Motor neuron (in vitro differentiated cells): ENCODE results near the gene COPE. TPM values are rescaled to one million over a fixed set of nuclear protein-coding genes. Genes with fewer than 3 reads are reported as not detected.

Source experiments
- ATAC-seq, 8 experiments: fragments of 200-7000 bp; cut with Tn5 transposase; replicated peaks in 6 of 8; 2 replicates each; pipeline ENCODE4 v1.8.0; 2021; ENCODE audit warnings: mild to moderate bottlenecking in 8 of 8, moderate library complexity in 8 of 8
- H3K27ac ChIP-seq, 2 donors: fragments of 250-450 bp; sonication (Bioruptor Pico); 2 replicates each; pipeline ENCODE4 v1.9.0; 2021; ENCODE audit warnings: antibody characterized with exemption in 2 of 2, mild to moderate bottlenecking in 2 of 2, moderate library complexity in 1 of 2
- H3K4me1 ChIP-seq, 2 donors: fragments of 250-450 bp; sonication (Bioruptor Pico); replicated peaks in 1 of 2; 2 replicates each; pipeline ENCODE4 v1.6.1; 2021; ENCODE audit warnings: antibody characterized with exemption in 2 of 2, mild to moderate bottlenecking in 2 of 2, moderate library complexity in 1 of 2
- H3K4me3 ChIP-seq, 5 donors: fragments of 250-450 bp; sonication (Bioruptor Pico); 2 replicates each; pipeline ENCODE4 v1.9.0; 2021; ENCODE audit warnings: antibody characterized with exemption in 5 of 5, mild to moderate bottlenecking in 5 of 5, moderate library complexity in 4 of 5
- whole genome bisulfite sequencing, 10 experiments: fragments of 450-650 bp; shearing (Covaris generic); methylation state at CpG; one replicate each; pipeline ENCODE4 v1.0.0; 2022; 5-methylcytosine and 5-hydroxymethylcytosine counted together
- in situ Hi-C, 9 experiments: fragments of 400-800 bp; cut with MboI; loops; one replicate each; pipeline ENCODE4 v1.15.0; 2021; ENCODE audit warnings: low sequenced_read_pairs in 9 of 9, low pct_unique_long_range_greater_than_20kb in 2 of 9; ENCODE audit not compliant: unreplicated experiment in 9 of 9
- total RNA-seq, 8 experiments: library from RNA; unstranded; fragments of 300-600 nt; gene quantifications; 2 replicates each; pipeline versions ENCODE4 v1.2.3 to v1.2.4, GENCODE V29; 2022

Gene COPE
- total RNA-seq, 8 experiments from 2014 or later = 151 to 208 (median 173) TPM

DNA sequence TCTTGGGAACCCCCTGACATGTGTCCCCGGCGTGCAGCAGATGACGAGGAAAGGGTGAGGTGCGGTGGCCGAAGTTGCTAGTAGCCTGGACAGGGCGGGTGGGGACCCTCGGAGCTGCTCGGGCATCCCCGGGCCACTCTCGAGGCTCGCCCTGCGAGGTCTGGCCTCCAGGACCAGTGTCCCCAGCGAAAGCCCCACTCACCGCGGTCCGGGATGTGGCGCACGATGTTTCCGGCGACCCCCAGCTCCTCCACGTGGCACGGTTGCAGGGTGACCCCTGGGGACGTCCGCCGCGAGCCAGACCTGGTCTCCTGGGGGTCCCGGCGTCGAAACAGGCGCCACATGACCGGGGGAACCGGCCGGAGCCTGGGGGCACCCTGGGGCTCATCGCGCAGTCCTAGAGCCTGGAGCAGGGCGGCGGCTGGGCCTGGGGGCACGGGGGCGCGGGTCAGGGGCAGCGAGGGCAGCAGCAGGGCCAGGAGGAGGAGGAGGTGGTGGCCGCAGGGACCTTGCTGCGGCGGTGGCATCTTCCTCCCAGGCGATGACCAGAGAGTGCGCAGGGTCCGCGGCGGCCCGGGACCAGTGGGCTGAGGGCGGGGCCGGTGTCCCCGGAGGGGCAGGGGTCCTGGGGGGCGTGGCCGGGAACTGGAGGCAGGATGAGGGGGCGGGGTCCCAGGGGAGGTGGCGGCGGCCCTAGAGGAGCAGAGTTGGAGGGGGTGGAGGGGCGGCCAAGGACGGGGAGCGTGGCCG is 49.2 kb downstream of the COPE start:
- WGBS, 10 experiments = no CpG with 5 or more reads among the region's 62 CpGs
- Histone ChIP-seq H3K4me1 (no peaks in the 10 kb centered on the region), H3K27ac (no peak overlapping the region), H3K4me3 (no peak overlapping the region)
- ATAC-seq = peak in 2 of 8 experiments; percentile 1 to 3
- in situ Hi-C loops = loop anchor here in 4 of 9 experiments (25.0 kb wide), 2 partner anchors 283 to 408 kb away; partner anchors contain the start of gene REX1BD (in 2 of the 4)

DNA sequence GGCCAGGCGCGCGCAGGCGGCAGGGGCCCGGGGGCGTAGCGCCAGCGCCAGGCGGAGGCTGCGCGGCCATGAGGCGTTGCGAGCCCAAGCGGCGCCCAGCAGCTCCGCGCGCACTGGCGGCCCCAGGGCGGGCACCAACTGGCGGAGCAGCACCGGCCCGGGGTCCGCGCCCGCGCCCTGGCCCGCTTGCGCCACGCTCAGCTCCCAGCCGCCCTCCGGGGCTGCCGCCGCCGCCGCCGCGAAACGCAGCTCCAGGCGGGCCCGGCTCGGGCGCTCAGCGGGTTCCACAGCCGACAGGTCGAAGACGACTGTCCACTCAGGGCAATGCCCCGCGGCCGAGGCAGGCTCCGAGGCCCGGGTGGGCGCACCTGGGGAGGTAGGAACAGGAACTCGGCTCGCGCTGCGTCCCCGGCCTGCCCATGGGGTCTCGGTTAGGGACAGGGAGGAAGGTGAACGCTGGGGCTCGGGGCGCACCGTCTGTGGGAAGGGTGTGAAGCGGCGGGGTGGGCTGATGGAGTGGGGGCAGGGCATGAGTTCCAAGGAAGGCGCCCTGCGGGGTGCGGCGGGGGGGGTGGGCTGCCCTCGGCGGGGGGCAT is 50.1 kb downstream of the COPE start:
- Histone ChIP-seq H3K4me1 (no peaks in the 10 kb centered on the region), H3K27ac (no peak overlapping the region), H3K4me3 (no peak overlapping the region)
- 57 to 100% (median 95%) methylated on average over 5 to 11 of the region's 71 CpGs; no CpG with 5 or more reads in 7 of the 10 experiments for WGBS, 10 experiments
- no peak for ATAC-seq
- in situ Hi-C loops = loop anchor here in 4 of 9 experiments (25.0 kb wide), 2 partner anchors 282 to 407 kb away; partner anchors contain the start of gene REX1BD (in 2 of the 4)

DNA sequence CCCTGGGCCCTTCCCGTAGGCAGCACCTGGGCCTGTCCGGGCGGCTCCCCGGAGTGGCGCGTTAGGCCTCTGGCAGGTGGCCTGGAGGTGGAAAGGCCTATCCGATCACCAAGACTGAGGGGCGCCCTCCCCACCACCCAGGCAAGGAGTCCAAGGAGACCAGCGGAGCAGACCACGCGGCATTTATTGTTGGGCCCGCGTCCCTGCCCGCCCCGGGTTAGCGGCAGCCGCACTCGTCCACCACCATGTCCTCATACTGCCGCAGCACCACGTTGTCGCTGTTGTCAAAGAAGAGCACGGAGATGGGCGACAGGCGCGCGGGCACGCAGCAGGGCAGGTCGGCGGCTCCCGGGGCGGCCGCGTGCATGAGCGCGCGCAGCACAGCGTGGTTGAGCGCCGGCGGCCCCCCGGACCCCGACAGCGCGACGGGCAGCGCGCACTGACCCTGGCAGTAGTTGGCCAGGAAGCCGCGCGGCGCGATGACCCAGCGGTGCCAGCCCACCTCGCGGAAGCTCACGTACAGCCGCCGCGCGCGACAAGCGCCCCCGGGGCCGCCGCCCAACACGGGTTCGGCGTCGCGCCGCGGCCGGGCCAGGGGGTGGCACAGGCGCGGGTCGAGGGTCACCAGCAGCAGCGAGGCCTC is 50.7 kb downstream of the COPE start:
- in situ Hi-C loops = loop anchor here in 4 of 9 experiments (25.0 kb wide), 2 partner anchors 281 to 406 kb away; partner anchors contain the start of gene REX1BD (in 2 of the 4)
- H3K4me3 ChIP-seq = no peak overlapping the region
- ATAC-seq = no peak
- H3K4me1 ChIP-seq = no peaks in the 10 kb centered on the region
- 64 to 98% (median 89%) methylated on average over 3 to 25 of the region's 77 CpGs; no CpG with 5 or more reads in 4 of the 10 experiments for WGBS, 10 experiments
- no peak overlapping the region for H3K27ac ChIP-seq

DNA sequence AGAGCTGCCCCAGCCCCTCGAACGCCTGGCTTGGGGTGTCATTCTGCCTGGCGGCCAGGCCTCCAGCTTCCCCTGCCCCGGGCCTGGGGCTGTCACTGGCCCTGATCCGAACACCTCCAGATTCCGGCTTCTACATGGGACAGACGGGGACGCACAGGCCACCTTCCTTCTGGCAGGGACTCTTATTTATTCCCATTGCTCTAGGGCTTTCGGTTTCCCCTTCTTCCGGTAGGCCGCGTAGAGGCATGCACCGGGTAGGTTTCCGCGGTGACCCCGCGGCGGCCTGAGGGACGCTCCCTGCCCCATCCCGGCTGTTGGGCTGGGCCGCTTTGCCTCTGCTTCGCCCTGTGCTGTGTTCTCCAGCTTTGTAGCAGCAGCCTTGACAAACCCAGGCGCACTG is 51.4 kb downstream of the COPE start:
- ATAC-seq = peak in 1 of 8 experiments; percentile 26
- WGBS, 10 experiments = 80 to 100% (median 96%) methylated on average over 1 to 12 of the region's 23 CpGs; no CpG with 5 or more reads in 3 of the 10 experiments
- Histone ChIP-seq H3K27ac (no peak overlapping the region), H3K4me3 (no peak overlapping the region), H3K4me1 (no peaks in the 10 kb centered on the region)
- in situ Hi-C loops = loop anchor here in 4 of 9 experiments (25.0 kb wide), 2 partner anchors 280 to 405 kb away; partner anchors contain the start of gene REX1BD (in 2 of the 4)

DNA sequence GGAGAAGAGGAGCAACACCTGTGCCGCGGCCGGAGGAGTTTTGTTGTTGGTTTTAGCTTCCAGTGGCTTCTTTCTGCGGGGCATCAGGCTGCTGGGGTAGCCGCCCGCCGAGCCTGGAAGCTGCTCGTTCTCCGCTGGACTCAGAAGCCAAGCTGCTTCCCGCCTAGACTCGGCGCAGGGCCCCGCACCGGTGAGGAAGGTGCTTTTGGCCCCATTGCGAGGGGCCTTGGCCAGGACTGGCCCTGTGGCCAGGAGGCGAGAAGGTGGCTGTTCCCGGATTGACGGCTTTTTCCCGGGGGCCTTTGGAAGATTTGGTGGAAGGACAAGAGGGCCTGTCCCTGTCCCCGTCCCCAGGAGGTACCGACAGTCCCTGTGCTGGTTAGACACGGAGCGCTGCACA is 52.0 kb downstream of the COPE start:
- in situ Hi-C loops = loop anchor here in 4 of 9 experiments (25.0 kb wide), 2 partner anchors 280 to 405 kb away; partner anchors contain the start of gene REX1BD (in 2 of the 4)
- no peak for ATAC-seq
- Histone ChIP-seq H3K4me3 (no peak overlapping the region), H3K4me1 (no peaks in the 10 kb centered on the region), H3K27ac (no peak overlapping the region)
- WGBS, 10 experiments = 81 to 95% (median 88%) methylated on average over 2 to 8 of the region's 23 CpGs; no CpG with 5 or more reads in 5 of the 10 experiments

DNA sequence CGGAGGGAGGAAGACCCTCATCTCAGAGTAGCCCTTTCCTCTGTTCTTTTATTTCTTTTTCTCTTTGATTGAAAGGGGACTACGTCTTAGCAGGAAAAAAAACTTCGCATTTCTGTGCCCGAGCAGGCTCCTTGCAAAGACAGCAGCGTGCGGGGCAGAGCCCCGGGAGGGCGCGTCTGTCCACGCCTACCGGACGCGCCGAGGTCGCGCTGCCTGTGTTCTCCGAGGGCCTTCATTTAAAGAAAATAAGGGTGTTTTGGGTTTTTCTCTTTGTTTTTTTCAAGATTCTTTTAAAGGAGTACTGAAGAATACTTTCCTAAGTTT is 52.4 kb downstream of the COPE start:
- 13 to 85% (median 67%) methylated on average over 3 to 17 of the region's 17 CpGs; no CpG with 5 or more reads in 3 of the 10 experiments for WGBS, 10 experiments
- Histone ChIP-seq H3K4me3 (no peak overlapping the region), H3K27ac (no peak overlapping the region), H3K4me1 (no peaks in the 10 kb centered on the region)
- ATAC-seq = peak in 3 of 8 experiments; percentile 15 to 20 (median 17)
- in situ Hi-C loops = loop anchor here in 4 of 9 experiments (25.0 kb wide), 2 partner anchors 279 to 404 kb away; partner anchors contain the start of gene REX1BD (in 2 of the 4)

DNA sequence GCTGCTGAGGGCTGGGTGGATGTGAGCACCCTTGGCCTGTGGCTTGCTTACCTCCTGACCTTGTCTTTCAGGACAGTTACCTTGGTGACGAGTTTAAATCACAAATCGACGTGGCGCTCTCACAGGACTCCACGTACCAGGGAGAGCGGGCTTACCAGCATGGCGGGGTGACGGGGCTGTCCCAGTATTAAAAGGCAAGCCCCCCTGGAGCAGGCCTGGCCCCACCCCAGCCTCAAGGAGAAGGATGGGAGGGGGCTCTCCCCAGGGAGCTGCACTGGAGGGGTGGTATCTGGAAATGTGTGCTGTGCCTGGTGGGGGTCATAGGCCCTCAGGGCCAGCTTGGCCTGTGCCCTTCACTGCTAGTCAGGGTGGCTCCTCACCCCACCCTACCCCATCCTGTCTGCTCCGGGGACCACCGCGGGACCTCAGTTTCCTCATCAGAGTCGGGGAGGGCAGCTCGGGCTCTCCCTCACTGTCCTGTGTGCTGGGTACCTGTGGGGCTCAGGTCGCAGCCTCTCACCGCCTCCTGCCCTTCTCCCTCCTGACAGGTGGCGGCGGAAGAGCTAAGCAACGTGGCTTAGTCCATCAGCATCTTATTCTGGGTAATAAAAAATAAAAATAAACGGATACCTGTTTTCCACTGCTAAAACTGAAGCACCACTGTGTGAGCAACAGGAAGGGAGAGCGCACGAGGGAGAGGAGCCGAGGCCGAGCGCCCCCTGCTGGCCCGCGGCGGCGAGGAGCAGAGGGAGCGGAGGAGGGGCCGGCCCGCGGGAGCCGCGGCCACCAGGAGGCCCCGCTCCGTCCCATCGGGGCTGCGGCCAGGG is 53.0 kb downstream of the COPE start:
- Histone ChIP-seq H3K27ac (no peak overlapping the region), H3K4me3 (no peak overlapping the region), H3K4me1 (no peaks in the 10 kb centered on the region)
- peak; percentile 82 to 92 (median 84) for ATAC-seq
- in situ Hi-C loops = loop anchor here in 4 of 9 experiments (25.0 kb wide), 2 partner anchors 279 to 404 kb away; partner anchors contain the start of gene REX1BD (in 2 of the 4)
- WGBS, 10 experiments = 10 to 96% (median 39%) methylated on average over 1 to 25 of the region's 38 CpGs; no CpG with 5 or more reads in 2 of the 10 experiments

DNA sequence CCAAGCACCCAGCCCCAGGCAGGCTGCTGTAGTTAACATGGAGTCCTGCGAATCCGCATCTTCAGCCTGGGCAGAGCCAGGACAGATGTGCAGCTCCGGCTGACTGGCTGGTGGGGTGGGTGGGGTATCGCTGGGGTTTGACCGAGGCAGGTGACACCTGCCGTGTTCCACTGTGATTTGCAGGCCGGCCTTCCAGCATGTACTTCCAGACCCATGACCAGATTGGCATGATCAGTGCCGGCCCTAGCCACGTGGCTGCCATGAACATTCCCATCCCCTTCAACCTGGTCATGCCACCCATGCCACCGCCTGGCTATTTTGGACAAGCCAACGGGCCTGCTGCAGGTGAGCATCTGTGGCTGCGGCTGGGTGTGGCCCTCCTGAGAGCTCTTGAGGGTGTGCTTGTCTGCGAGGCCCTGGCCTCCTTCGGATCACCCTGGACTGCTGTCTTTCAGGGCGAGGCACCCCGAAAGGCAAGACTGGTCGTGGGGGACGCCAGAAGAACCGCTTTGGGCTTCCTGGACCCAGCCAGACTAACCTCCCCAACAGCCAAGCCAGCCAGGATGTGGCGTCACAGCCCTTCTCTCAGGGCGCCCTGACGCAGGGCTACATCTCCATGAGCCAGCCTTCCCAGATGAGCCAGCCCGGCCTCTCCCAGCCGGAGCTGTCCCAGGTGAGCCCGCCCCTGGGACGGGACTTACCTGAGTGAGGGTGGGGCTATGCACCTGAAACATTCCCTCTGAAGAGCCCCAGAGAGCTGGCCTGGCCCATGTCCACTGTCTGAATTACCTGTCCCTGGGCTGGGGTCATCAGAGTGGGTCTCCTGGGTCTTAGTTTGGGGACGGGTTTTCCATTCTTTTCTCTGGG is 53.8 kb downstream of the COPE start:
- H3K4me3 ChIP-seq = no peak overlapping the region
- no peak for ATAC-seq
- WGBS, 10 experiments = 80 to 100% (median 97%) methylated on average over 1 to 9 of the region's 27 CpGs; no CpG with 5 or more reads in 4 of the 10 experiments
- in situ Hi-C loops = loop anchor here in 4 of 9 experiments (25.0 kb wide), 2 partner anchors 278 to 403 kb away; partner anchors contain the start of gene REX1BD (in 2 of the 4)
- H3K4me1 ChIP-seq = no peaks in the 10 kb centered on the region
- no peak overlapping the region for H3K27ac ChIP-seq

DNA sequence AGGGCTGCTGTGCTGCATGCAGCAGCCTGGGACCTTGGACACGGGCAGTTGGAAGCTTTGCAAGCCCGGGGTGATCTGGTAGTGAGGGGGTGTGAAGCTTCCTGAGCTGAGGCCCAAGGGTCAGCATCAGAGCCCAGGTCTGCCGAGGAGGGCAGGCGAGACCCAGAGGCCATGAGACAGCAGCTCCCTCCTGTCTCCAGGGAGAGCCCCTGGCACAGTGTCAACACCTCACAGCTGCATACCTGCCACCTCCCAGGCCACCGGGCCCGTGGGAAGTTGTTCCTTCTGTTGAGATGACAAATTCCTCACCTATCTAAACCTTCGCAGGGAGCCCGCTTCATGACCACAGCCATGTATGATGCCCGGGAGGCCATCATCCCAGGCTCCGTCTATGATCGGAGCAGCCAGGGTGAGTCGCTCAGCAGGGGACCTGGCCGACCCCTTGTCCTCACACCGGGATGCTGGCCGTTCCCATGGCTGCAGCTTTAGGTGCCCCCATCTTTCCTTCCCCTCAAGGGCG is 55.3 kb downstream of the COPE start:
- no peak for ATAC-seq

DNA sequence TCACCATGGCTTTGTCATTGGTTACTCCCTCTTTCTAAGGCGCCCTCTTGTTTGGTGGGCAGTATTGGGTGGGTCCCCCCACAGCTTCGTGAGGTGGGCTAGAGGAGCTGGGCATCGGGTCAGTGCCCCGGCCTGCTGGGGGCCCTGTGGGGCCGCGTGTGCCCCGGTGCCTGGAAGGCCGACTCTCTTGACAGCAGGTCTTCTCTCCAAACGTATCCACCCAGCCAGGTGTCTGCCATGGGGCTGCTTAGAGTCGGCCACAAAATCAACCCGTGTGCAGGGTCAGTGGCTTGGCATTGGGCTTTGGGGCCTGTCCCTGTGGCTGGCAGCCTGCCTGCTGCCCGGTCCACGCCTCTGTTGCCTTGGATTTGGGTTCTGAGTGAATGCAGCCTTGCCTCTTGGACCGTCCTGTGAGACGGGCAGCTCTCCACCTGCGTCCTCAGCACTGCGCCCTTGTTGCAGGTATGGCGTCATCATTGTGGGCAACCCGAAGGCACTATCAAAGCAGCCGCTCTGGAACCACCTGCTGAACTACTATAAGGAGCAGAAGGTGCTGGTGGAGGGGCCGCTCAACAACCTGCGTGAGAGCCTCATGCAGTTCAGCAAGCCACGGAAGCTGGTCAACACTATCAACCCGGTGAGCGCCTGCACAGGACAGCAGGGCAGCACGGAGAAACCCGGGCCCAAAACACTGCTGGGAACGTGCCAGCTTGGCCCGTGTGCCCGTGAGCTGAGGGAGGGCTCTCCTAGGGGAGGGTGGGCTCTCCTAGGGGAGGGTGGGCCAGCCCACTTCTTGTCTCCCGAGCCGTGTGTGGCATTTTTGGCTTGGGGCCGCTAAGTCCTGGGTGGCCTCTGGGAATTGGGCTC is 56.0 kb downstream of the COPE start:
- no peak overlapping the region for H3K4me3 ChIP-seq
- no peak for ATAC-seq
- in situ Hi-C loops = loop anchor here in 4 of 9 experiments (25.0 kb wide), 2 partner anchors 276 to 401 kb away; partner anchors contain the start of gene REX1BD (in 2 of the 4)
- 91 to 100% methylated on average over 7 of the region's 33 CpGs; no CpG with 5 or more reads in 8 of the 10 experiments for WGBS, 10 experiments
- no peaks in the 10 kb centered on the region for H3K4me1 ChIP-seq
- H3K27ac ChIP-seq = no peak overlapping the region

More for the DNA sequence above, 55.3 kb downstream of the COPE start:
- WGBS, 10 experiments = 72 to 100% (median 88%) methylated on average over 2 to 5 of the region's 16 CpGs; no CpG with 5 or more reads in 4 of the 10 experiments
- H3K4me3 ChIP-seq = no peak overlapping the region
- H3K4me1 ChIP-seq = no peaks in the 10 kb centered on the region
- in situ Hi-C loops = loop anchor here in 4 of 9 experiments (25.0 kb wide), 2 partner anchors 277 to 402 kb away; partner anchors contain the start of gene REX1BD (in 2 of the 4)
- no peak overlapping the region for H3K27ac ChIP-seq
